Endothelial cell of hepatic sinusoid (primary cell): ENCODE results near the gene RHEX.
"Not testable (repeated sequence)": the region's sequence is repeated elsewhere in the genome, so short reads cannot be mapped to it uniquely, and the experiment has no call there.

Source experiments
- in situ Hi-C: cut with HindIII; loops from 2 replicates; pipeline ENCODE4 v1.10.0; 2017; ENCODE audit warnings: low sequenced_read_pairs

RHEX gene

GRCh38 chr1:206058289-206058926 lies 5.4 kb downstream of the RHEX start:
- in situ Hi-C loops = not testable (repeated sequence)

- in situ Hi-C loops = no loop called here
These were observed 5.9 kb downstream of the RHEX start for GRCh38 chr1:206058927-206059292.

GRCh38 chr1:206059355-206059915 lies 6.5 kb downstream of the RHEX start:
- in situ Hi-C loops = no loop called here

GRCh38 chr1:206060844-206061243 lies 7.9 kb downstream of the RHEX start:
- in situ Hi-C loops = no loop called here

- in situ Hi-C loops = no loop called here
These were observed 9.5 kb downstream of the RHEX start for GRCh38 chr1:206062464-206062863.

- in situ Hi-C loops = not testable (repeated sequence)
These were observed 11.0 kb downstream of the RHEX start for GRCh38 chr1:206064001-206064400.

GRCh38 chr1:206064501-206064900 lies 11.5 kb downstream of the RHEX start:
- in situ Hi-C loops = not testable (repeated sequence)

GRCh38 chr1:206065547-206066145 lies 12.7 kb downstream of the RHEX start:
- in situ Hi-C loops = no loop called here

- in situ Hi-C loops = no loop called here
These were observed 13.7 kb downstream of the RHEX start for GRCh38 chr1:206066479-206067171.

- in situ Hi-C loops = no loop called here
These were observed 14.7 kb downstream of the RHEX start for GRCh38 chr1:206067486-206068227.

GRCh38 chr1:206068314-206068713 lies 15.3 kb downstream of the RHEX start:
- in situ Hi-C loops = no loop called here

- in situ Hi-C loops = no loop called here
These were observed 17.8 kb downstream of the RHEX start for GRCh38 chr1:206070627-206071304.

- in situ Hi-C loops = no loop called here
These were observed 21.9 kb downstream of the RHEX start for GRCh38 chr1:206074839-206075238.

- in situ Hi-C loops = no loop called here
These were observed 23.1 kb downstream of the RHEX start for GRCh38 chr1:206075786-206076755.

GRCh38 chr1:206079135-206079534 lies 26.2 kb downstream of the RHEX start:
- in situ Hi-C loops = no loop called here

- in situ Hi-C loops = no loop called here
These were observed 27.2 kb downstream of the RHEX start for GRCh38 chr1:206080026-206080820.

- in situ Hi-C loops = no loop called here
These were observed 28.9 kb downstream of the RHEX start for GRCh38 chr1:206081856-206082255.

- in situ Hi-C loops = no loop called here
These were observed 30.1 kb downstream of the RHEX start for GRCh38 chr1:206082831-206083695.
